H1 (cell line): ENCODE measurements around the gene GABPB1.

Experiments used
- BACH1 ChIP-seq: IDR thresholded peaks from 2 replicates; pipeline ENCODE4 v1.6.1; 2012; ENCODE audit warnings: low read length, improper control_type of control experiment
- CHD2 ChIP-seq: IDR thresholded peaks from 2 replicates; pipeline ENCODE4 v1.6.1; 2012; ENCODE audit warnings: low read length, improper control_type of control experiment
- CREB1 ChIP-seq: IDR thresholded peaks from 2 replicates; pipeline ENCODE4 v1.6.1; 2012; ENCODE audit warnings: inconsistent platforms
- HDAC2 ChIP-seq, 2 experiments: fragments of 300-600 bp in 1 of 2; sonication (generic) in 1 of 2; IDR thresholded peaks; 2 replicates each; pipeline ENCODE4 v1.6.1; 2011 to 2012; ENCODE audit warnings: low read depth in 2 of 2, low read length in 2 of 2, mild to moderate bottlenecking in 2 of 2, moderate library complexity in 2 of 2, borderline replicate concordance in 1 of 2, inconsistent platforms in 1 of 2
- POLR2A ChIP-seq, 2 experiments: IDR thresholded peaks; 1 replicate in 1 of 2; 2 replicates in 1 of 2; pipeline ENCODE4 v1.6.1; 2011; ENCODE audit warnings: low read depth in 2 of 2, low read length in 2 of 2, mild to moderate bottlenecking in 2 of 2; ENCODE audit errors: control extremely low read depth in 1 of 2
- RAD21 ChIP-seq, 2 experiments: IDR thresholded peaks in 1 of 2; conservative IDR thresholded peaks in 1 of 2; 2 replicates each; pipeline ENCODE4 v1.6.1; 2011; ENCODE audit warnings: low read depth in 2 of 2, low read length in 2 of 2, improper control_type of control experiment in 1 of 2, inconsistent platforms in 1 of 2, mild to moderate bottlenecking in 1 of 2, moderate library complexity in 1 of 2
- RFX5 ChIP-seq: IDR thresholded peaks from 2 replicates; pipeline ENCODE4 v1.6.1; 2011; ENCODE audit warnings: low read depth, low read length, improper control_type of control experiment, borderline replicate concordance
- RXRA ChIP-seq: IDR thresholded peaks from 2 replicates; pipeline ENCODE4 v1.6.1; 2011; ENCODE audit warnings: low read depth, mild to moderate bottlenecking, low read length, moderate library complexity; ENCODE audit not compliant: insufficient read depth
- SIN3A ChIP-seq, 2 experiments: IDR thresholded peaks in 1 of 2; conservative IDR thresholded peaks in 1 of 2; 2 replicates each; pipeline ENCODE4 v1.6.1; 2011 to 2012; ENCODE audit warnings: low read length in 2 of 2, improper control_type of control experiment in 1 of 2, low read depth in 1 of 2, mild to moderate bottlenecking in 1 of 2
- SIRT6 ChIP-seq: IDR thresholded peaks from one replicate; pipeline ENCODE4 v1.7.1; 2012; ENCODE audit warnings: low read length, inconsistent platforms
- SRF ChIP-seq: IDR thresholded peaks from 2 replicates; pipeline ENCODE4 v1.6.1; 2011; ENCODE audit warnings: mild to moderate bottlenecking, low read depth, low read length, moderate library complexity
- TBP ChIP-seq: IDR thresholded peaks from 2 replicates; pipeline ENCODE4 v1.6.1; 2011; ENCODE audit warnings: low read depth, low read length, improper control_type of control experiment
- YY1 ChIP-seq: IDR thresholded peaks from 2 replicates; pipeline ENCODE4 v1.6.1; 2011; ENCODE audit warnings: low read depth, mild to moderate bottlenecking, low read length
- TF ChIP-seq, protein P1 (sequence below), 3 experiments: IDR thresholded peaks; 1 replicate in 2 of 3; 2 replicates in 1 of 3; pipeline versions ENCODE4 v1.5.1 to v1.6.1; 2011; ENCODE audit warnings: low read length in 3 of 3, mild to moderate bottlenecking in 3 of 3, inconsistent platforms in 2 of 3, low read depth in 1 of 3, moderate library complexity in 1 of 3; ENCODE audit not compliant: insufficient read depth in 1 of 3; ENCODE audit errors: control extremely low read depth in 1 of 3

DNA sequence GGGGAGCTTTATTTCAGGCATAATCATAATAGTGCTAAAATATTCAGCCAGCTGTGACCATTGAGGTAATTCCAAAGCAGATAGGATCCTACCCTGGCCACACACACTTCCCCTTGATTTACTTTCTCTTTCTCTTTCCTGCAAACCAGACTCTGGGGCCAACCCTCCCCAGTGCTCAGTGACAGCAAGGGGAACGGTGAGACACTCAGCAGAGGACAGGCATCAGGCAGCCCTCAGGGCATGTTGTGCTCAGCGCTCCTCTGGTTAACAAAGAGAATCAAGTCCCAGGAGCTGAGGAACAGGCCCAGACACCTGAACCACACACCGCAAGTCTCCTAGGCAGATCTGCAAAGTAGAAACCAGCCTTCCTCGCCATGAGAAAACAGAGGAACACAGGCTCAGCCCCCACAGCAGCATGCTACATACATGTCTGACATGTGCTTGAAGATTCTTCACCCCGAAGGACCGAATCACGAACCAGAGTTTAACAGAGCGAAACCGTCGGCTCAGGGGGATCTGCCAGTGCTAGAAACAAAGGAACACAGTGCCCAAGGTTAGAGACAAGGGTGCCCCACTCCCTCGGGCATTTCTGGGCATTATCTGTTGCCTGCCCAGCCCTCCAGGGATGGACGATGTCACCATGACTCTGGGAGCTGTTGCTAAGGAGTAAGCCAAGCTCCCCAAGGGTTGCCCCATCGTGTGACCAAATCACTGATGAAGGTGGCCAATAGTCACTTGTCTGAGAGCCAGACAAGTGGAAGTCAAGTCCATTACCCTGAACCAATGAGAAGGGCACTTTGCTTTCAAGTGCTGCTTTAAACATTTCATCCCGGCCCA, 107.0 kb downstream of the GABPB1 start:
- TF ChIP-seq BACH1 (no peak), RAD21 (IDR thresholded peaks at IDR 0.05 in 1 of 2, conservative IDR thresholded peaks at IDR 0.05 in 1 of 2; ENCODE audit: low read depth in 2 of 2, low read length in 2 of 2) (no peak), YY1 (no peak), SIRT6 (no peak), CREB1 (no peak), POLR2A (IDR thresholded peaks at IDR 0.05; ENCODE audit: control extremely low read depth in 1 of 2, low read depth in 2 of 2, low read length in 2 of 2) (no peak), SIN3A (conservative IDR thresholded peaks at IDR 0.05 in 1 of 2, IDR thresholded peaks at IDR 0.05 in 1 of 2; ENCODE audit: low read depth in 1 of 2, low read length in 2 of 2) (no peak), RXRA (no peak), RFX5 (no peak), HDAC2 (IDR thresholded peaks at IDR 0.05; ENCODE audit: borderline replicate concordance in 1 of 2, low read depth in 2 of 2, low read length in 2 of 2) (no peak), CHD2 (no peak), TBP (no peak), SRF (no peak)
- TF ChIP-seq, protein P1, sequence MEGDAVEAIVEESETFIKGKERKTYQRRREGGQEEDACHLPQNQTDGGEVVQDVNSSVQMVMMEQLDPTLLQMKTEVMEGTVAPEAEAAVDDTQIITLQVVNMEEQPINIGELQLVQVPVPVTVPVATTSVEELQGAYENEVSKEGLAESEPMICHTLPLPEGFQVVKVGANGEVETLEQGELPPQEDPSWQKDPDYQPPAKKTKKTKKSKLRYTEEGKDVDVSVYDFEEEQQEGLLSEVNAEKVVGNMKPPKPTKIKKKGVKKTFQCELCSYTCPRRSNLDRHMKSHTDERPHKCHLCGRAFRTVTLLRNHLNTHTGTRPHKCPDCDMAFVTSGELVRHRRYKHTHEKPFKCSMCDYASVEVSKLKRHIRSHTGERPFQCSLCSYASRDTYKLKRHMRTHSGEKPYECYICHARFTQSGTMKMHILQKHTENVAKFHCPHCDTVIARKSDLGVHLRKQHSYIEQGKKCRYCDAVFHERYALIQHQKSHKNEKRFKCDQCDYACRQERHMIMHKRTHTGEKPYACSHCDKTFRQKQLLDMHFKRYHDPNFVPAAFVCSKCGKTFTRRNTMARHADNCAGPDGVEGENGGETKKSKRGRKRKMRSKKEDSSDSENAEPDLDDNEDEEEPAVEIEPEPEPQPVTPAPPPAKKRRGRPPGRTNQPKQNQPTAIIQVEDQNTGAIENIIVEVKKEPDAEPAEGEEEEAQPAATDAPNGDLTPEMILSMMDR (IDR thresholded peaks at IDR 0.05; ENCODE audit: control extremely low read depth in 1 of 3, insufficient read depth in 1 of 3, low read depth in 1 of 3, low read length in 3 of 3), result no peak
